ENCODE measurements around the gene VSIG10L2. TPM values are rescaled to one million over a fixed set of nuclear protein-coding genes. Genes with fewer than 3 reads are reported as not detected.
"Not testable (repeated sequence)": the region's sequence is repeated elsewhere in the genome, so short reads cannot be mapped to it uniquely, and the experiment has no call there.

The VSIG10L2 gene
- total RNA-seq, 1 experiment from 2014 or later, result not detected

DNA sequence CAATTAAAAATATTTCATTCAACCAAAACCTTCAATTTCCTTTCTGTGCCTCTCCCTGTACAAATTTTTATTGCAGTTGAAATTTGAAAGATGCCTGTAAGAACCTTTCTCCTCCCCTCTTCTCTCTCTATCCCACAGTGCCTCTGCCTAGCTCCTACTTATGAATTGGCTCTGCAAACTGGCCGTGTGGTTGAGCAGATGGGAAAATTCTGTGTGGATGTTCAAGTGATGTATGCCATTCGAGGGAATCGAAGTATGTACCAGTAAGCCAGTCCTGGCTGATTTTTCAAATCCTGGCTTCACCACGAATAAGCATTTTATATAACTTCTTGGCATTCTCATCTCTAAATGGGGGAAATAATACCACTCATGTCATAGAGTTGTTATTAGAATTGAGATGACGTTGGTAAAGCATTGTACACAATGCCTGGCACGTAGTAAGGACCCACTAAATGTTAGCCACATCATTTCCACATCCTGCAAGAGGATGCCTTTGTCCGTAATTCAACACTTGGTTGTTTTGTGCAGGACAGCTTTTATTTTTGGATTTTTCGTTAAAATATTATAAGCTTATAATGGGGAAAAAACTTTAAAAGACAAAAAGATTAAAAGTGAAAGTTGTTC, 35.5 kb upstream of the VSIG10L2 start:
- ChIA-PET POLR2A (ENCODE audit: low non-redundant PET) (no interaction called here), CTCF (no interaction called here)
- DNase-seq (ENCODE audit: low spot score), result no peak
- H3K4me1 ChIP-seq (ENCODE audit: insufficient read depth, low read length, poor library complexity, severe bottlenecking), result no peaks in the 10 kb centered on the region
- TF ChIP-seq, protein P1, sequence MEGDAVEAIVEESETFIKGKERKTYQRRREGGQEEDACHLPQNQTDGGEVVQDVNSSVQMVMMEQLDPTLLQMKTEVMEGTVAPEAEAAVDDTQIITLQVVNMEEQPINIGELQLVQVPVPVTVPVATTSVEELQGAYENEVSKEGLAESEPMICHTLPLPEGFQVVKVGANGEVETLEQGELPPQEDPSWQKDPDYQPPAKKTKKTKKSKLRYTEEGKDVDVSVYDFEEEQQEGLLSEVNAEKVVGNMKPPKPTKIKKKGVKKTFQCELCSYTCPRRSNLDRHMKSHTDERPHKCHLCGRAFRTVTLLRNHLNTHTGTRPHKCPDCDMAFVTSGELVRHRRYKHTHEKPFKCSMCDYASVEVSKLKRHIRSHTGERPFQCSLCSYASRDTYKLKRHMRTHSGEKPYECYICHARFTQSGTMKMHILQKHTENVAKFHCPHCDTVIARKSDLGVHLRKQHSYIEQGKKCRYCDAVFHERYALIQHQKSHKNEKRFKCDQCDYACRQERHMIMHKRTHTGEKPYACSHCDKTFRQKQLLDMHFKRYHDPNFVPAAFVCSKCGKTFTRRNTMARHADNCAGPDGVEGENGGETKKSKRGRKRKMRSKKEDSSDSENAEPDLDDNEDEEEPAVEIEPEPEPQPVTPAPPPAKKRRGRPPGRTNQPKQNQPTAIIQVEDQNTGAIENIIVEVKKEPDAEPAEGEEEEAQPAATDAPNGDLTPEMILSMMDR (conservative IDR thresholded peaks at IDR 0.05; ENCODE audit: low read depth, low read length), result no peak
- no peak for TF ChIP-seq EZH2 (IDR thresholded peaks at IDR 0.05; ENCODE audit: borderline replicate concordance, low read depth, low read length, poor library complexity, severe bottlenecking)
- no peaks in the 10 kb centered on the region for H3K9me3 ChIP-seq (ENCODE audit: low read depth, low read length, poor library complexity, severe bottlenecking)
- BruUV-seq (replicated peaks), result no TSS peak
- H3K36me3 ChIP-seq (ENCODE audit: insufficient read depth, low read length, poor library complexity, severe bottlenecking), result no peaks in the 10 kb centered on the region
- intact Hi-C loops (cut with micrococcal nuclease; ENCODE audit: unreplicated experiment), result no loop called here
- no peak overlapping the region for H3K27ac ChIP-seq (ENCODE audit: low read depth, low read length, poor library complexity, severe bottlenecking)
- H3K4me3 ChIP-seq (ENCODE audit: low read depth, low read length, poor library complexity, severe bottlenecking), result no peak overlapping the region
- H3K27me3 ChIP-seq (replicated peaks; ENCODE audit: insufficient read depth, low read depth, low read length, poor library complexity), result peaks cover 28% of the 10 kb centered on the region

DNA sequence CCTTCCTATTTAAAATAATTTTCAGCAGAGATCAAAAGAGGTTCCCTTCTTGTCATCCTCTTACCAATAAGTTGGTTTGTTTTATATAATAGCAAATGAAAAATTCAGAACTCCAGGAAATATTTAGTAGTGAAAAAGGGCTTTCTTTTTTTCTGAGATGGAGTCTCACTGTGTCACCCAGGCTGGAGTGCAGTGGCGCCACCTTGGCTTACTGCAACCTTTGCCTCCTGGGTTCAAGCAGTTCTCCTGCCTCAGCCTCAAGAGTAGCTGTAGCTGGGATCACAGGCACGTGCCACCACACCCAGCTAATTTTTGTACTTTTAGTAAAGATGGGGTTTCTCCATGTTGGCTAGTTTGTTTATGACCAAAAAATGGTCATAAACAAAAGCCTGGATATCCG, 31.2 kb upstream of the VSIG10L2 start:
- H3K9me3 ChIP-seq (ENCODE audit: low read depth, low read length, poor library complexity, severe bottlenecking); CTCF ChIA-PET; H3K27ac ChIP-seq (ENCODE audit: low read depth, low read length, poor library complexity, severe bottlenecking); H3K4me1 ChIP-seq (ENCODE audit: insufficient read depth, low read length, poor library complexity, severe bottlenecking); intact Hi-C loops (cut with micrococcal nuclease; ENCODE audit: unreplicated experiment); H3K36me3 ChIP-seq (ENCODE audit: insufficient read depth, low read length, poor library complexity, severe bottlenecking); H3K4me3 ChIP-seq (ENCODE audit: low read depth, low read length, poor library complexity, severe bottlenecking); POLR2A ChIA-PET (ENCODE audit: low non-redundant PET); BruUV-seq (replicated peaks); DNase-seq (ENCODE audit: low spot score): not testable (repeated sequence)
- peaks cover 40% of the 10 kb centered on the region for H3K27me3 ChIP-seq (replicated peaks; ENCODE audit: insufficient read depth, low read depth, low read length, poor library complexity)
- TF ChIP-seq, protein P1 (conservative IDR thresholded peaks at IDR 0.05; ENCODE audit: low read depth, low read length), result 0 out of 2 replicates have a peak, but pooled peaks have one; percentile 26

DNA sequence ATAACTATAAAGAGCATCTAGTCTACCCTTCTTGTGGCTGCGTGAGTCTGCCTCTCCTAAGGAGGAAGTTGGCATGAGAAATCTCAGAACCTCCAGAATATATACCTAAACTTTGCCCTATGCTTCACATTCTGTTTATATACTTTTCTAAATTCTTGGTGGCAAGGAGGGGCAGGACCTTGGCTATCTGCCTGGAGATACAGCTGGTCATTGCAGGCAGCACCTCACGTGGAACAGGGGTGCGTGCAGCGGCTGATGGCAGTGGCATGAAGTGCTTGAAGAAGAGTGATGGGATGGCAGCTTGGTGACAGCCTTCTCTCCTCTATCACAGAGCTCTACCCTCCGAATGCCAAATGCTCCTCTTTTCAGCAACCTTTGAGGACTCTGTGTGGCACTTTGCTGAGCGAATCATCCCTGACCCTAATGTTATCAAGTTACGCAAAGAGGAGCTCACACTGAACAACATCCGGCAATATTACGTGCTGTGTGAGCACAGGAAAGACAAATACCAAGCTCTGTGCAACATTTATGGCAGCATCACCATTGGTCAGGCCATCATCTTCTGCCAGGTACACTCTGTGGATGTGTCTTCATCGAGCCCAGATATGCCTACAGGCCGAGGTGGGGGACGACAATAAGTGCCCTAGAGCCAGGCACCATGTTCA, 29.0 kb upstream of the VSIG10L2 start:
- Histone ChIP-seq H3K27ac (ENCODE audit: low read depth, low read length, poor library complexity, severe bottlenecking) (no peak overlapping the region), H3K36me3 (ENCODE audit: insufficient read depth, low read length, poor library complexity, severe bottlenecking) (no peaks in the 10 kb centered on the region), H3K9me3 (ENCODE audit: low read depth, low read length, poor library complexity, severe bottlenecking) (no peaks in the 10 kb centered on the region), H3K27me3 (replicated peaks; ENCODE audit: insufficient read depth, low read depth, low read length, poor library complexity) (peaks cover 27% of the 10 kb centered on the region), H3K4me1 (ENCODE audit: insufficient read depth, low read length, poor library complexity, severe bottlenecking) (no peaks in the 10 kb centered on the region), H3K4me3 (ENCODE audit: low read depth, low read length, poor library complexity, severe bottlenecking) (no peak overlapping the region)
- TF ChIP-seq EZH2 (IDR thresholded peaks at IDR 0.05; ENCODE audit: borderline replicate concordance, low read depth, low read length, poor library complexity, severe bottlenecking), result no peak
- TF ChIP-seq, protein P1 (conservative IDR thresholded peaks at IDR 0.05; ENCODE audit: low read depth, low read length), result no peak
- ChIA-PET CTCF (interaction anchor here (0.8 to 1.1 kb wide), 2 partner anchors 29 to 277 kb away, joined by 3 to 4 read pairs; no protein-coding TSS in a partner anchor), POLR2A (ENCODE audit: low non-redundant PET) (no interaction called here)
- intact Hi-C loops (cut with micrococcal nuclease; ENCODE audit: unreplicated experiment), result no loop called here
- no peak for DNase-seq (ENCODE audit: low spot score)
- BruUV-seq (replicated peaks), result no TSS peak
